ENCODE measurements around the gene ANGPTL8. TPM values are rescaled to one million over a fixed set of nuclear protein-coding genes. Genes with fewer than 3 reads are reported as not detected.

ANGPTL8 gene
- total RNA-seq, 1 donor from 2014 or later: not detected

DNA sequence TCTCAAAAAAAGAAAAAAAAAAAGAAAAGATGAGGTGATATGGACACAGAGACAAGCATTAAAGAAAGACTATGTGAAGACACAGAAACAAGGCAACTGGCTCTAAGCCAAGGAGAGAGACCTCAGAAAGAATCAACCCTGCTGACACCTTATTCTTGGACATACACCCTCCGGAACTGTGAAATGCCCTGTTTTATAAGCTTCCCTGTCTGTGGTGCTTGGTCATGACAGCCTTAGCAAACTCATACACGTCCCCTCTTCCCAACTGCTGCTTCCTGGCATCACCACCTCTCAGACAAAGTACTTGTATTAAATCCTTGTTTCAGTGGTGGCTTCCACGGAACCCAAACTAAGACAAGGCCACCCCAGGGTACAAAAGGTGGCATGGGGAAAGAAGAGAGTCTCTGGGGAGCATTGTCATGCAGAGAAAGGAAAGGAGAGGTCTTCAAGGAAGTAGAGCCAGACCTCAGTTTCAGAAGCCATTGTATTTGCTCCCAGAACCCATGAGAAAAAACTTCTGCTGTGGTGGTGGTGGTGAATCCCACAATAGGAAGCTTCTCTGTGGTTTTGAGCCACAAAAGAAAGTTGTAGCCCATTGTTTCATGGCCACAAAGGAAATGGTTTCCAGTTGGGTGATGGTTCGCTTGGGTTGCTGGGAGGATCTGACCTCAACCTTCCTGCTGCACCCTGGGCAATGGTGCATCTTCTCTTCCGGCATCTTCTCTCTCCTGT is 40.3 kb downstream of the ANGPTL8 start:
- H3K27ac Mint-ChIP-seq (ENCODE audit: unreplicated experiment): no peak overlapping the region
- no peaks in the 10 kb centered on the region for H3K27me3 Mint-ChIP-seq (ENCODE audit: low read depth)

DNA sequence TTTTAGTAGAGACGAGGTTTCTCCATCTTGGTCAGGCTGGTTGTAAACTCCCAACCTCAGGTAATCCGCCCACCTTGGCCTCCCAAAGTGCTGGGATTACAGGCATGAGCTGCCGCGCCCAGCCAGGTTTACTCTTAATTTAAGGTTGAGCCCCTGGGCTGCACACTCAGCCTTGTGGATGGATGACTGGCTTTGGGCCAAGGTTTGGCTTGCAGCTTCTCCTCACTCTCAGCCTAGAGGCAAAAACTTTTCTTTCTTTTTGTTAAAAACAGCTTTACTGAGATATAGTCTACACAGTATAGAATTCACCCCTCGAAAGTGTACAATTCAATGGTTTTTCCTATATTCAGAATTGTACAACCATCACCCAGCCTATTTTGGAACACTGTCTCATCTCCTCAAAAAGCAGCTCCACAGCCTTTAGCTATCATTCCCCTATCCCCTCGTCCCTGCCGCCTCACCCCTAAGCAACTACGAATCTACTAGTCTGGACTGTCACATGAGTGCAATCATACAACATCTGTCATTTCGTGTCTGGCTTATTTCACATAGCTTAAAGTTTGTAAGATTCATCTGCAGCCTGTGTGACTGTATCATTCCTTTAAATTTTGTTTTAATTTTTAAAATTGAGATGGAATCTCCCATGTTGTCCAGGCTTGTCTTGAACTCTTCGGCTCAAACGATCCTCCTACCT is 42.1 kb downstream of the ANGPTL8 start:
- H3K4me1 Mint-ChIP-seq: peaks cover 4% of the 10 kb centered on the region
- no peaks in the 10 kb centered on the region for H3K27me3 Mint-ChIP-seq (ENCODE audit: low read depth)
- TF ChIP-seq, protein P1, sequence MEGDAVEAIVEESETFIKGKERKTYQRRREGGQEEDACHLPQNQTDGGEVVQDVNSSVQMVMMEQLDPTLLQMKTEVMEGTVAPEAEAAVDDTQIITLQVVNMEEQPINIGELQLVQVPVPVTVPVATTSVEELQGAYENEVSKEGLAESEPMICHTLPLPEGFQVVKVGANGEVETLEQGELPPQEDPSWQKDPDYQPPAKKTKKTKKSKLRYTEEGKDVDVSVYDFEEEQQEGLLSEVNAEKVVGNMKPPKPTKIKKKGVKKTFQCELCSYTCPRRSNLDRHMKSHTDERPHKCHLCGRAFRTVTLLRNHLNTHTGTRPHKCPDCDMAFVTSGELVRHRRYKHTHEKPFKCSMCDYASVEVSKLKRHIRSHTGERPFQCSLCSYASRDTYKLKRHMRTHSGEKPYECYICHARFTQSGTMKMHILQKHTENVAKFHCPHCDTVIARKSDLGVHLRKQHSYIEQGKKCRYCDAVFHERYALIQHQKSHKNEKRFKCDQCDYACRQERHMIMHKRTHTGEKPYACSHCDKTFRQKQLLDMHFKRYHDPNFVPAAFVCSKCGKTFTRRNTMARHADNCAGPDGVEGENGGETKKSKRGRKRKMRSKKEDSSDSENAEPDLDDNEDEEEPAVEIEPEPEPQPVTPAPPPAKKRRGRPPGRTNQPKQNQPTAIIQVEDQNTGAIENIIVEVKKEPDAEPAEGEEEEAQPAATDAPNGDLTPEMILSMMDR (conservative IDR thresholded peaks at IDR 0.05): no peak
- no peaks in the 10 kb centered on the region for H3K36me3 Mint-ChIP-seq (ENCODE audit: low read depth)
- no peaks in the 10 kb centered on the region for H3K9me3 Mint-ChIP-seq
- DNase-seq (ENCODE audit: low read depth, low spot score): no peak
- H3K27ac Mint-ChIP-seq (ENCODE audit: unreplicated experiment): no peak overlapping the region
- H3K4me3 Mint-ChIP-seq: no peak overlapping the region

More for the DNA sequence above, 40.3 kb downstream of the ANGPTL8 start:
- no peak for DNase-seq (ENCODE audit: low read depth, low spot score)
- no peaks in the 10 kb centered on the region for H3K36me3 Mint-ChIP-seq (ENCODE audit: low read depth)
- H3K4me3 Mint-ChIP-seq: no peak overlapping the region
- no peaks in the 10 kb centered on the region for H3K9me3 Mint-ChIP-seq
- TF ChIP-seq, protein P1 (conservative IDR thresholded peaks at IDR 0.05): no peak
- peaks cover 10% of the 10 kb centered on the region for H3K4me1 Mint-ChIP-seq

DNA sequence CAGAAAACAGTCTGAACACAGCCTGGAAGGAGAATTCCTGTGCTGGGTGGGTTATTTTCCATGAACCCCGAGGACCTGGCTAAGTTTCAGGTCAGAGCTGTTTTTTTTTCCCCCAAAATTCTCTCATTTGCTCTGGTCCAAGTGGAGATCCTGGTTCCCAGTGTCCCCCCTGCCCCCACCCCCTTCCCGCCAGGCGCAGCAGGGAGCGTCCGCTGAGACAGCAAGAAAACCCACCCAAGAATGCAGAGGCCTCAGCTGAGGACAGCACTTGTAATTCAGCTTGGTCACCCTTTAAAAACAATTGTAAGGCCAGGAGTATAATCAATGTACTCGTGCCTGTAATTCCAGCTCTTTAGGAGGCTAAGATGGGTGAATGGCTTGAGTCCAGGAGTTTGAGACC is 45.1 kb downstream of the ANGPTL8 start:
- Mint-ChIP-seq H3K4me1 (peaks cover 3% of the 10 kb centered on the region), H3K9me3 (no peaks in the 10 kb centered on the region), H3K36me3 (ENCODE audit: low read depth) (no peaks in the 10 kb centered on the region), H3K4me3 (no peak overlapping the region), H3K27ac (ENCODE audit: unreplicated experiment) (no peak overlapping the region), H3K27me3 (ENCODE audit: low read depth) (no peaks in the 10 kb centered on the region)
- TF ChIP-seq, protein P1 (conservative IDR thresholded peaks at IDR 0.05): no peak
- DNase-seq (ENCODE audit: low read depth, low spot score): no peak

DNA sequence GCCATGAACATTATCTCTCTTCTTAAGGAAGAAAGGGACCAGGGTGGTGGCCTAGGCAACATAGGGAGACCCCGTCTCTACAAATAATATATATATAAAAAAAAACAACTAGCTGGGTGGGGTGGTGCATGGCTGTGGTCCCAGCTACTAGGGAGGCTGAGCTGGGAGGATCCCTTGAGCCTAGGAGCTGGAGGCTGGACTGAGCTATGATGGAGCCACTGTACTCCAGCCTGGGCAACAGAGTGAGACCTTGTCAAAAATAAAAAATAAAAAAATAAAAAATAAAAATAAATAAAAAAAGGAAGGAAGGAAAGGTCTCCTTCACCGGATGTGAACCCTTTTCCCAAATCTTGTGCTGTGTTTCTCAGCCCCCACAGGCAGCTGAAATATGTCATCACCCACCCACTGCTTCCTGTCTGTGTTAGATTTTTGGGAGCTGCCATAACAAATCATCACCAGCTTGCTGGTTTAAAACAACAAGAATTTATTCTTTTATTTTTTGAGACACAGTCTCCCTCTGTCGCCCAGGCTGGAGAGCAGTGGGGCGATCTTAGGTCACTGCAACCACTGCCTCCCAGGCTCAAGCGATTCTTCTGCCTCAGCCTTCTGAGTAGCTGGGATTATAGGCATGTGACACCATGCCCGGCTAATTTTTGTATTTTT is 47.0 kb downstream of the ANGPTL8 start:
- no peak for DNase-seq (ENCODE audit: low read depth, low spot score)
- H3K4me1 Mint-ChIP-seq: no peaks in the 10 kb centered on the region
- H3K36me3 Mint-ChIP-seq (ENCODE audit: low read depth): no peaks in the 10 kb centered on the region
- H3K9me3 Mint-ChIP-seq: no peaks in the 10 kb centered on the region
- H3K27ac Mint-ChIP-seq (ENCODE audit: unreplicated experiment): no peak overlapping the region
- TF ChIP-seq, protein P1 (conservative IDR thresholded peaks at IDR 0.05): no peak
- no peaks in the 10 kb centered on the region for H3K27me3 Mint-ChIP-seq (ENCODE audit: low read depth)
- H3K4me3 Mint-ChIP-seq: no peak overlapping the region

DNA sequence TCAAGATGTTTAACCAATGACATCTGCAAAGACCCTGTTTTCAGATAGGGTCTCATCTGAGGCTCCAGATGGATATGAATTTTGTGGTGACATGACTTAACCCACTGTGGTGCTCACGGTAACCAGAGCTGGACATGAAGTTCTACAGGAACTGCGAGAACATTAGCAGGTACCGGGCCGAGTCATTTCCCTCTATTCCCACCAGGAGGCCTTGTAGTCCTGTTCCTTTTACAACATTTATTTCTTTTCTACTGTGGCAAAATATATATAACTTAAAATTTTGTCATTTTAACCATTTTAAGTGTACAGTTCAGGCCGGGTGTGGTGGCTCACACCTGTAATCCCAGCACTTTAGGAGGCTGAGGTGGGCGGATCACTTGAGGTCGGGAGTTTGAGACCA is 48.9 kb downstream of the ANGPTL8 start:
- Mint-ChIP-seq H3K4me3 (no peak overlapping the region), H3K36me3 (ENCODE audit: low read depth) (no peaks in the 10 kb centered on the region), H3K27ac (ENCODE audit: unreplicated experiment) (no peak overlapping the region), H3K9me3 (no peaks in the 10 kb centered on the region), H3K4me1 (no peaks in the 10 kb centered on the region), H3K27me3 (ENCODE audit: low read depth) (no peaks in the 10 kb centered on the region)
- TF ChIP-seq, protein P1 (conservative IDR thresholded peaks at IDR 0.05): peak; percentile 60
- DNase-seq (ENCODE audit: low read depth, low spot score): no peak
